Activated CD4-positive, alpha-beta T cell treated with anti-CD3 and anti-CD28 coated beads for 36 hours (primary cell): ENCODE measurements around the gene LY6G5C. TPM values are rescaled to one million over a fixed set of nuclear protein-coding genes. Genes with fewer than 3 reads are reported as not detected.
"Not testable (repeated sequence)": the region's sequence is repeated elsewhere in the genome, so short reads cannot be mapped to it uniquely, and the experiment has no call there.

ENCODE experiments used
- ATAC-seq: fragments of 200-7000 bp; cut with Tn5 transposase; one replicate; pipeline ENCODE4 v1.10.0; 2021; ENCODE audit warnings: mild to moderate bottlenecking, moderate library complexity
- CTCF ChIA-PET: fragments of 350-600 bp; sonication (Branson Sonifier 250); formaldehyde crosslinking; loops from one replicate; lab custom pipeline; 2021; ENCODE audit warnings: antibody characterized with exemption; lab: Charles Lee
- POLR2A ChIA-PET: fragments of 350-600 bp; sonication (Branson Sonifier 250); formaldehyde crosslinking; loops from one replicate; lab custom pipeline; 2021; ENCODE audit warnings: antibody characterized with exemption, inconsistent platforms; lab: Charles Lee
- DNase-seq: peaks from one replicate; pipeline ENCODE4 v3.0.0-alpha.2; 2020
- H3K27ac Mint-ChIP-seq: one replicate; pipeline ENCODE4 v1.8.0; 2021; ENCODE audit warnings: mixed read lengths
- H3K27me3 Mint-ChIP-seq: one replicate; pipeline ENCODE4 v1.8.0; 2021; ENCODE audit warnings: mixed read lengths
- H3K36me3 Mint-ChIP-seq: one replicate; pipeline ENCODE4 v1.8.0; 2021; ENCODE audit warnings: low read depth, mixed read lengths
- H3K4me1 Mint-ChIP-seq: one replicate; pipeline ENCODE4 v1.8.0; 2021; ENCODE audit warnings: mixed read lengths
- H3K4me3 Mint-ChIP-seq: one replicate; pipeline ENCODE4 v1.8.0; 2021; ENCODE audit warnings: mild to moderate bottlenecking, moderate library complexity, mixed read lengths
- H3K9me3 Mint-ChIP-seq: one replicate; pipeline ENCODE4 v1.8.0; 2021; ENCODE audit warnings: low read depth, mixed read lengths
- intact Hi-C, 2 experiments: fragments of 100-400 bp; cut with DNase I in 1 of 2; cut with micrococcal nuclease in 1 of 2; formaldehyde crosslinking; loops; one replicate each; pipeline versions ENCODE4 v1.14.2 to v1.15.1; 2022 to 2024; cut with DNase I, micrococcal nuclease
- total RNA-seq, 2 experiments: library from RNA; stranded (reverse); gene quantifications; one replicate each; pipeline ENCODE4 v1.2.3, GENCODE V29; 2021

The LY6G5C gene
- total RNA-seq, 2 experiments from 2014 or later = 1.2 to 1.5 TPM

- H3K27me3 Mint-ChIP-seq = no peaks in the 10 kb centered on the region
- DNase-seq = no peak
- H3K36me3 Mint-ChIP-seq = no peaks in the 10 kb centered on the region
- no peak overlapping the region for H3K27ac Mint-ChIP-seq
- intact Hi-C loops = no loop called here
- H3K4me1 Mint-ChIP-seq = peaks cover 8% of the 10 kb centered on the region
- H3K9me3 Mint-ChIP-seq = no peaks in the 10 kb centered on the region
- H3K4me3 Mint-ChIP-seq = no peak overlapping the region
- POLR2A ChIA-PET = interaction anchor here (0.6 kb wide), 1 partner anchor 809 kb away, joined by 3 read pairs; no protein-coding TSS in a partner anchor
- CTCF ChIA-PET = interaction anchor here (0.6 to 1.3 kb wide), 5 partner anchors 8 to 238 kb away, joined by 3 to 4 read pairs (median 3); partner anchors contain the start of genes LY6G5C and LY6G6F
- no peak for ATAC-seq
These were observed 33.3 kb upstream of the LY6G5C start for GRCh38 chr6:31713991-31714684.

GRCh38 chr6:31713465-31713864 lies 32.6 kb upstream of the LY6G5C start:
- intact Hi-C loops = no loop called here
- no peak overlapping the region for H3K27ac Mint-ChIP-seq
- no peaks in the 10 kb centered on the region for H3K36me3 Mint-ChIP-seq
- no peak for ATAC-seq
- no peak for DNase-seq
- no peaks in the 10 kb centered on the region for H3K9me3 Mint-ChIP-seq
- ChIA-PET POLR2A (no interaction called here), CTCF (no interaction called here)
- H3K4me3 Mint-ChIP-seq = no peak overlapping the region
- H3K27me3 Mint-ChIP-seq = no peaks in the 10 kb centered on the region
- H3K4me1 Mint-ChIP-seq = peaks cover 8% of the 10 kb centered on the region

GRCh38 chr6:31712296-31712695 lies 31.4 kb upstream of the LY6G5C start:
- no peaks in the 10 kb centered on the region for H3K36me3 Mint-ChIP-seq
- no peak overlapping the region for H3K4me3 Mint-ChIP-seq
- ATAC-seq (peak; percentile 53), DNase-seq (peak; percentile 36)
- H3K27me3 Mint-ChIP-seq = no peaks in the 10 kb centered on the region
- no peak overlapping the region for H3K27ac Mint-ChIP-seq
- peaks cover 8% of the 10 kb centered on the region for H3K4me1 Mint-ChIP-seq
- POLR2A ChIA-PET = no interaction called here
- no peaks in the 10 kb centered on the region for H3K9me3 Mint-ChIP-seq
- intact Hi-C loops = no loop called here
- CTCF ChIA-PET = interaction anchor here (0.6 kb wide), 2 partner anchors 162 to 220 kb away, joined by 3 read pairs; no protein-coding TSS in a partner anchor

GRCh38 chr6:31711233-31711632 lies 30.4 kb upstream of the LY6G5C start:
- no peaks in the 10 kb centered on the region for H3K36me3 Mint-ChIP-seq
- H3K4me3 Mint-ChIP-seq = no peak overlapping the region
- ATAC-seq = no peak

GRCh38 chr6:31710523-31711219 lies 29.8 kb upstream of the LY6G5C start:
- Mint-ChIP-seq H3K27ac (no peak overlapping the region), H3K4me1 (peaks cover 8% of the 10 kb centered on the region), H3K27me3 (no peaks in the 10 kb centered on the region), H3K36me3 (no peaks in the 10 kb centered on the region), H3K9me3 (no peaks in the 10 kb centered on the region), H3K4me3 (no peak overlapping the region)
- POLR2A ChIA-PET = interaction anchor here (0.6 kb wide), 2 partner anchors 28 to 446 kb away, joined by 3 read pairs; no protein-coding TSS in a partner anchor
- ATAC-seq (no peak), DNase-seq (no peak)
- CTCF ChIA-PET = interaction anchor here (0.6 to 1.3 kb wide), 5 partner anchors 11 to 140 kb away, joined by 3 to 4 read pairs (median 3); partner anchors contain the start of gene LY6G6C
- intact Hi-C loops = no loop called here

More at GRCh38 chr6:31711233-31711632, 30.4 kb upstream of the LY6G5C start:
- Mint-ChIP-seq H3K9me3 (no peaks in the 10 kb centered on the region), H3K4me1 (peaks cover 8% of the 10 kb centered on the region), H3K27ac (no peak overlapping the region), H3K27me3 (no peaks in the 10 kb centered on the region)
- CTCF ChIA-PET = interaction anchor here (0.6 to 1.3 kb wide), 6 partner anchors 8 to 141 kb away, joined by 3 to 4 read pairs (median 3); partner anchors contain the start of genes ABHD16A and LY6G6C
- POLR2A ChIA-PET = interaction anchor here (0.6 kb wide), 2 partner anchors 27 to 446 kb away, joined by 3 read pairs; no protein-coding TSS in a partner anchor
- intact Hi-C loops = no loop called here
- no peak for DNase-seq

- H3K27ac Mint-ChIP-seq, H3K27me3 Mint-ChIP-seq, POLR2A ChIA-PET, H3K36me3 Mint-ChIP-seq, intact Hi-C loops, H3K4me3 Mint-ChIP-seq, H3K4me1 Mint-ChIP-seq, H3K9me3 Mint-ChIP-seq, CTCF ChIA-PET, DNase-seq, ATAC-seq: not testable (repeated sequence)
These were observed 28.3 kb upstream of the LY6G5C start for GRCh38 chr6:31709157-31709556.

GRCh38 chr6:31708224-31708623 lies 27.4 kb upstream of the LY6G5C start:
- POLR2A ChIA-PET = no interaction called here
- H3K4me3 Mint-ChIP-seq = no peak overlapping the region

GRCh38 chr6:31707701-31708100 lies 26.8 kb upstream of the LY6G5C start:
- no peak overlapping the region for H3K27ac Mint-ChIP-seq
- ChIA-PET POLR2A (no interaction called here), CTCF (interaction anchor here (0.7 kb wide), 1 partner anchor 114 kb away, joined by 5 read pairs; no protein-coding TSS in a partner anchor)
- peaks cover 1% of the 10 kb centered on the region for H3K36me3 Mint-ChIP-seq
- intact Hi-C loops = no loop called here
- H3K4me1 Mint-ChIP-seq = peaks cover 11% of the 10 kb centered on the region
- H3K27me3 Mint-ChIP-seq = no peaks in the 10 kb centered on the region
- ATAC-seq (no peak), DNase-seq (no peak)
- H3K9me3 Mint-ChIP-seq = no peaks in the 10 kb centered on the region
- no peak overlapping the region for H3K4me3 Mint-ChIP-seq

More at GRCh38 chr6:31708224-31708623, 27.4 kb upstream of the LY6G5C start:
- intact Hi-C loops = no loop called here
- Mint-ChIP-seq H3K4me1 (peaks cover 11% of the 10 kb centered on the region), H3K27me3 (no peaks in the 10 kb centered on the region), H3K36me3 (no peaks in the 10 kb centered on the region), H3K27ac (no peak overlapping the region), H3K9me3 (no peaks in the 10 kb centered on the region)
- DNase-seq = no peak
- CTCF ChIA-PET = no interaction called here
- no peak for ATAC-seq

GRCh38 chr6:31706599-31706998 lies 25.7 kb upstream of the LY6G5C start, which contains the start of gene LY6G6F:
Gene LY6G6F, plus strand, starts transcription at chr6:31706866. Its CDS starts 41 bp downstream, at chr6:31706907.
- POLR2A ChIA-PET = no interaction called here
- Mint-ChIP-seq H3K4me3 (no peak within 1 kb of the TSS), H3K27ac (no peak within 1 kb of the TSS), H3K27me3 (no peaks in the 10 kb centered on the region), H3K4me1 (peaks cover 16% of the 10 kb centered on the region), H3K36me3 (peaks cover 4% of the 10 kb centered on the region), H3K9me3 (no peaks in the 10 kb centered on the region)
- ATAC-seq (no peak), DNase-seq (no peak)
- intact Hi-C loops = no loop called here
- CTCF ChIA-PET = interaction anchor here (0.7 to 1.1 kb wide), 3 partner anchors 8 to 123 kb away, joined by 3 to 4 read pairs (median 4); no protein-coding TSS in a partner anchor

GRCh38 chr6:31705931-31706330 lies 25.1 kb upstream of the LY6G5C start:
- H3K4me1 Mint-ChIP-seq = peaks cover 21% of the 10 kb centered on the region
- peaks cover 4% of the 10 kb centered on the region for H3K36me3 Mint-ChIP-seq
- POLR2A ChIA-PET = no interaction called here
- H3K27ac Mint-ChIP-seq = no peak overlapping the region
- ATAC-seq = no peak
- H3K27me3 Mint-ChIP-seq = no peaks in the 10 kb centered on the region
- intact Hi-C loops = no loop called here
- DNase-seq = no peak
- H3K4me3 Mint-ChIP-seq = no peak overlapping the region
- no peaks in the 10 kb centered on the region for H3K9me3 Mint-ChIP-seq
- CTCF ChIA-PET = interaction anchor here (0.9 to 1.1 kb wide), 2 partner anchors 9 to 64 kb away, joined by 3 to 4 read pairs; no protein-coding TSS in a partner anchor
